H1 (cell line): ENCODE data around the gene MCF2L. TPM values are rescaled to one million over a fixed set of nuclear protein-coding genes. Genes with fewer than 3 reads are reported as not detected.

Experiments used
- CTCF ChIA-PET: fragments of 300-600 bp; sonication (Branson Sonifier 250); formaldehyde crosslinking; loops from one replicate; lab custom pipeline; 2021; ENCODE audit not compliant: partially characterized antibody; lab: Charles Lee
- POLR2A ChIA-PET: fragments of 300-600 bp; sonication (Branson Sonifier 250); formaldehyde crosslinking; loops from one replicate; lab custom pipeline; 2021; ENCODE audit warnings: inconsistent platforms; ENCODE audit not compliant: partially characterized antibody; lab: Charles Lee
- DNase-seq, 2 experiments: peaks; one replicate each; pipeline versions ENCODE4 v3.0.0 to v3.0.0-alpha.2; 2010 to 2022; ENCODE audit warnings: low spot score in 2 of 2, low read depth in 1 of 2, mixed read lengths in 1 of 2
- FAIRE-seq: peaks from 2 replicates; lab custom pipeline; 2011; peaks lifted over from hg19 to GRCh38; lab: Jason Lieb, UNC
- H2AFZ ChIP-seq: 2 replicates; pipeline ENCODE4 v1.8.1; 2012; ENCODE audit warnings: low read length, inconsistent platforms
- H2AK5ac ChIP-seq: 2 replicates; pipeline ENCODE4 v1.6.1; 2013; ENCODE audit warnings: low read depth, low read length
- H2BK120ac ChIP-seq: replicated peaks from 2 replicates; pipeline ENCODE3; 2013; ENCODE audit warnings: low read depth, low read length, inconsistent platforms
- H2BK12ac ChIP-seq: 2 replicates; pipeline ENCODE4 v1.6.1; 2013; ENCODE audit warnings: low read depth, low read length
- H2BK15ac ChIP-seq: 2 replicates; pipeline ENCODE4 v1.6.1; 2013; ENCODE audit warnings: low read length
- H2BK20ac ChIP-seq: 2 replicates; pipeline ENCODE4 v1.6.1; 2013; ENCODE audit warnings: low read length
- H2BK5ac ChIP-seq: 2 replicates; pipeline ENCODE4 v1.6.1; 2013; ENCODE audit warnings: low read depth, low read length
- H3K14ac ChIP-seq: 2 replicates; pipeline ENCODE4 v1.6.1; 2013; ENCODE audit warnings: inconsistent platforms; ENCODE audit not compliant: insufficient read length
- H3K18ac ChIP-seq: 2 replicates; pipeline ENCODE4 v1.6.1; 2013; ENCODE audit warnings: low read length; ENCODE audit errors: extremely low read depth
- H3K23ac ChIP-seq: 2 replicates; pipeline ENCODE4 v1.6.1; 2013; ENCODE audit warnings: inconsistent platforms; ENCODE audit not compliant: insufficient read length
- H3K23me2 ChIP-seq: 2 replicates; pipeline ENCODE4 v1.6.1; 2013; ENCODE audit warnings: low read depth, low read length
- H3K27ac ChIP-seq: 2 replicates; pipeline ENCODE4 v1.6.1; 2011; ENCODE audit warnings: low read depth, low read length, inconsistent platforms
- H3K27me3 ChIP-seq, 4 experiments: replicated peaks in 1 of 4; 1 replicate in 1 of 4; 2 replicates in 3 of 4; pipeline versions ENCODE4 v1.6.1 to v1.8.1; 2011 to 2013; ENCODE audit warnings: low read length in 3 of 4, mild to moderate bottlenecking in 3 of 4, inconsistent platforms in 2 of 4, mixed read lengths in 2 of 4, moderate library complexity in 1 of 4; ENCODE audit not compliant: control insufficient read depth in 3 of 4, insufficient read depth in 3 of 4; ENCODE audit errors: extremely low read depth in 1 of 4
- H3K36me3 ChIP-seq, 4 experiments: 2 replicates each; pipeline versions ENCODE4 v1.6.1 to v1.8.1; 2011 to 2013; ENCODE audit warnings: mild to moderate bottlenecking in 4 of 4, low read length in 3 of 4, moderate library complexity in 2 of 4, control low read depth in 1 of 4, inconsistent platforms in 1 of 4; ENCODE audit not compliant: insufficient read depth in 4 of 4, control insufficient read depth in 2 of 4
- H3K4ac ChIP-seq: replicated peaks from 2 replicates; pipeline ENCODE3; 2013; ENCODE audit warnings: low read length, low read depth, mixed read lengths, inconsistent platforms; ENCODE audit not compliant: insufficient read length
- H3K4me1 ChIP-seq, 4 experiments: replicated peaks in 1 of 4; 1 replicate in 1 of 4; 2 replicates in 3 of 4; pipeline versions ENCODE4 v1.6.1 to v1.8.1; 2011 to 2013; ENCODE audit warnings: low read length in 3 of 4, inconsistent platforms in 2 of 4, mixed read lengths in 1 of 4; ENCODE audit not compliant: insufficient read depth in 4 of 4, control insufficient read depth in 3 of 4
- H3K4me2 ChIP-seq, 2 experiments: 2 replicates each; pipeline versions ENCODE4 v1.6.1 to v1.8.1; 2011 to 2013; ENCODE audit warnings: low read depth in 2 of 2, low read length in 2 of 2, control low read depth in 1 of 2, inconsistent platforms in 1 of 2, mild to moderate bottlenecking in 1 of 2; ENCODE audit not compliant: insufficient read depth in 1 of 2
- H3K4me3 ChIP-seq, 4 experiments: fragments of 200-600, 300-600 bp in 1 of 4; sonication (generic), shearing (Covaris generic), sonication (Bioruptor Twin) in 1 of 4; 2 replicates each; pipeline versions ENCODE4 v1.5.1 to v1.8.1; 2011 to 2016; ENCODE audit warnings: low read length in 4 of 4, low read depth in 3 of 4, control low read depth in 2 of 4, inconsistent platforms in 2 of 4, mild to moderate bottlenecking in 2 of 4, mixed read lengths in 1 of 4, moderate library complexity in 1 of 4; ENCODE audit not compliant: insufficient read depth in 2 of 4; ENCODE audit errors: extremely low read depth in 1 of 4
- H3K56ac ChIP-seq: replicated peaks from 2 replicates; pipeline ENCODE3; 2013; ENCODE audit warnings: low read depth, mild to moderate bottlenecking, mixed read lengths, low read length, inconsistent platforms; ENCODE audit not compliant: insufficient read length
- H3K79me1 ChIP-seq: 2 replicates; pipeline ENCODE4 v1.6.1; 2013; ENCODE audit warnings: low read depth, low read length, control low read depth
- H3K79me2 ChIP-seq, 2 experiments: 2 replicates each; pipeline versions ENCODE4 v1.6.1 to v1.8.1; 2012 to 2013; ENCODE audit warnings: low read length in 2 of 2, mild to moderate bottlenecking in 2 of 2, inconsistent platforms in 1 of 2; ENCODE audit not compliant: insufficient read depth in 2 of 2, control insufficient read depth in 1 of 2
- H3K9ac ChIP-seq, 4 experiments: replicated peaks in 1 of 4; 1 replicate in 1 of 4; 2 replicates in 3 of 4; pipeline versions ENCODE4 v1.6.1 to v1.8.1; 2011 to 2013; ENCODE audit warnings: low read depth in 3 of 4, low read length in 3 of 4, control low read depth in 2 of 4, mild to moderate bottlenecking in 2 of 4, moderate library complexity in 2 of 4, inconsistent platforms in 1 of 4; ENCODE audit errors: extremely low read depth in 1 of 4
- H3K9me3 ChIP-seq, 2 experiments: 2 replicates each; pipeline versions ENCODE4 v1.6.1 to v1.8.1; 2012 to 2013; ENCODE audit warnings: mild to moderate bottlenecking in 2 of 2, moderate library complexity in 2 of 2, control low read depth in 1 of 2, inconsistent platforms in 1 of 2, low read depth in 1 of 2, low read length in 1 of 2, mixed read lengths in 1 of 2; ENCODE audit not compliant: insufficient read depth in 2 of 2
- H4K20me1 ChIP-seq, 2 experiments: replicated peaks in 1 of 2; 2 replicates each; pipeline versions ENCODE3 to v1.8.1; 2011 to 2013; ENCODE audit warnings: inconsistent platforms in 2 of 2, low read length in 2 of 2, mild to moderate bottlenecking in 1 of 2; ENCODE audit not compliant: insufficient read depth in 2 of 2, control insufficient read depth in 1 of 2
- H4K5ac ChIP-seq: 2 replicates; pipeline ENCODE4 v1.6.1; 2013; ENCODE audit warnings: low read length, low read depth, mixed read lengths, inconsistent platforms; ENCODE audit not compliant: insufficient read length
- H4K8ac ChIP-seq: 2 replicates; pipeline ENCODE4 v1.8.0; 2013; ENCODE audit warnings: mild to moderate bottlenecking, moderate library complexity, low read length, inconsistent platforms; ENCODE audit not compliant: insufficient read depth; ENCODE audit errors: extremely low read depth
- H4K91ac ChIP-seq: replicated peaks from 2 replicates; pipeline ENCODE3; 2013; ENCODE audit warnings: low read length, mixed read lengths, inconsistent platforms; ENCODE audit not compliant: insufficient read length
- CBX5 ChIP-seq: fragments of 300-800, 300-1000 bp; sonication (generic); IDR thresholded peaks from 2 replicates; pipeline ENCODE4 v1.7.1; 2016; ENCODE audit warnings: antibody characterized with exemption, low read length, low read depth
- CBX8 ChIP-seq: fragments of 300-800, 300-1000 bp; sonication (generic); IDR thresholded peaks from 2 replicates; pipeline ENCODE4 v1.7.1; 2016; ENCODE audit warnings: low read depth, low read length, borderline replicate concordance
- CTCF ChIP-seq, 3 experiments: IDR thresholded peaks; 1 replicate in 2 of 3; 2 replicates in 1 of 3; pipeline versions ENCODE4 v1.5.1 to v1.6.1; 2011; ENCODE audit warnings: low read length in 3 of 3, mild to moderate bottlenecking in 3 of 3, inconsistent platforms in 2 of 3, low read depth in 1 of 3, moderate library complexity in 1 of 3; ENCODE audit not compliant: insufficient read depth in 1 of 3; ENCODE audit errors: control extremely low read depth in 1 of 3
- JUN ChIP-seq: IDR thresholded peaks from 2 replicates; pipeline ENCODE4 v1.6.1; 2011; ENCODE audit warnings: low read depth, mild to moderate bottlenecking, improper control_type of control experiment, low read length
- KDM1A ChIP-seq: fragments of 200-600, 300-600 bp; sonication (generic); IDR thresholded peaks from 2 replicates; pipeline ENCODE4 v1.7.1; 2016; ENCODE audit warnings: mild to moderate bottlenecking, low read length, borderline replicate concordance
- PHF8 ChIP-seq: fragments of 200-600 bp; sonication (generic); conservative IDR thresholded peaks from 2 replicates; pipeline ENCODE4 v1.7.1; 2012; ENCODE audit warnings: low read depth, mild to moderate bottlenecking, inconsistent platforms, low read length, moderate library complexity
- RXRA ChIP-seq: IDR thresholded peaks from 2 replicates; pipeline ENCODE4 v1.6.1; 2011; ENCODE audit warnings: low read depth, mild to moderate bottlenecking, low read length, moderate library complexity; ENCODE audit not compliant: insufficient read depth
- SAP30 ChIP-seq: fragments of 300-600 bp; sonication (generic); IDR thresholded peaks from 2 replicates; pipeline ENCODE4 v1.7.1; 2012; ENCODE audit warnings: low read length, moderate library complexity, mild to moderate bottlenecking, inconsistent platforms; ENCODE audit not compliant: insufficient read depth, insufficient replicate concordance
- SIRT6 ChIP-seq: IDR thresholded peaks from one replicate; pipeline ENCODE4 v1.7.1; 2012; ENCODE audit warnings: low read length, inconsistent platforms
- SP1 ChIP-seq: IDR thresholded peaks from 2 replicates; pipeline ENCODE4 v1.6.1; 2011; ENCODE audit warnings: low read depth, low read length
- WGBS, 2 experiments: shearing (Covaris generic) in 1 of 2; methylation state at CpG; one replicate each; pipeline versions ENCODE4 v1.1.6 to v1.1.7; 2013 to 2015; ENCODE audit warnings: low lambda C conversion rate in 2 of 2, mixed read lengths in 2 of 2, inconsistent platforms in 1 of 2, low coverage in 1 of 2, missing lambda C conversion rate in 1 of 2; ENCODE audit not compliant: insufficient replicate concordance in 2 of 2, insufficient coverage in 1 of 2, insufficient read length in 1 of 2; ENCODE audit errors: extremely low coverage in 1 of 2, missing lambda C conversion rate in 1 of 2; 5-methylcytosine and 5-hydroxymethylcytosine counted together
- polyA plus RNA-seq, 7 experiments: library from polyadenylated mRNA; depleted of rRNA in 3 of 7; stranded (reverse) in 5 of 7; unstranded in 2 of 7; fragments of >200 nt in 5 of 7; fragments of 200-250 nt in 2 of 7; gene quantifications; 1 replicate in 5 of 7; 2 replicates in 1 of 7; 4 replicates in 1 of 7; pipeline versions ENCODE4 v1.2.1 to v1.2.3, GENCODE V29; 2011 to 2013; ENCODE audit warnings: missing spikeins in 2 of 7, mixed read lengths in 2 of 7
- total RNA-seq: library from RNA; stranded (reverse); fragmentation: NEBNext Ultra II Directional; extraction: Animal tissue kit (Norgen Biotek cat#: 25700); gene quantifications from 2 replicates; pipeline ENCODE4 v1.2.1, GENCODE V29; 2021

The MCF2L gene
- total and polyA plus RNA-seq, 2 of the 8 experiments (the other 6 are each of a cell fraction or from before 2014, with no cell fraction given): 10.1 to 24.4 TPM

GRCh38 chr13:113145911-113146598 is 177.0 kb downstream of the MCF2L start:
- no peaks in the 10 kb centered on the region for H3K36me3 ChIP-seq
- no peaks in the 10 kb centered on the region for H3K9me3 ChIP-seq
- no peak overlapping the region for H2BK15ac ChIP-seq
- no peak overlapping the region for H4K8ac ChIP-seq
- H2AFZ ChIP-seq: no peak overlapping the region
- H3K56ac ChIP-seq: no peak overlapping the region
- no peak overlapping the region for H3K18ac ChIP-seq
- ChIA-PET POLR2A (interaction anchor here (0.6 to 0.8 kb wide), 2 partner anchors 18 to 75 kb away, joined by 3 read pairs; no protein-coding TSS in a partner anchor), CTCF (interaction anchor here (0.6 to 2.9 kb wide), 6 partner anchors 14 to 124 kb away, joined by 3 to 9 read pairs (median 4); no protein-coding TSS in a partner anchor)
- DNase-seq: no peak
- no peak overlapping the region for H4K5ac ChIP-seq
- H2AK5ac ChIP-seq: no peak overlapping the region
- no peak overlapping the region for H2BK20ac ChIP-seq
- H3K4ac ChIP-seq: no peak overlapping the region
- no peak overlapping the region for H2BK5ac ChIP-seq
- no peaks in the 10 kb centered on the region for H4K20me1 ChIP-seq
- no peak overlapping the region for H3K27ac ChIP-seq
- no peaks in the 10 kb centered on the region for H3K23me2 ChIP-seq
- H3K9ac ChIP-seq: no peak overlapping the region
- H3K79me1 ChIP-seq: no peaks in the 10 kb centered on the region
- WGBS, 2 experiments: 88% methylated on average over 15 of the region's 15 CpGs; no CpG with 5 or more reads in 1 of the 2 experiments
- no peaks in the 10 kb centered on the region for H3K79me2 ChIP-seq
- no peak overlapping the region for H3K14ac ChIP-seq
- no peak overlapping the region for H2BK120ac ChIP-seq
- H4K91ac ChIP-seq: no peak overlapping the region
- H3K4me2 ChIP-seq: no peak overlapping the region
- no peak for FAIRE-seq
- no peak overlapping the region for H3K23ac ChIP-seq
- no peak overlapping the region for H3K4me3 ChIP-seq
- no peak overlapping the region for H2BK12ac ChIP-seq
- no peaks in the 10 kb centered on the region; a peak in 1 of 7 replicates for H3K27me3 ChIP-seq
- no peaks in the 10 kb centered on the region; a peak in 1 of 7 replicates for H3K4me1 ChIP-seq
- TF ChIP-seq SAP30: no peak
- TF ChIP-seq CBX5: no peak
- no peak for TF ChIP-seq CTCF (IDR thresholded peaks at IDR 0.05; ENCODE audit: control extremely low read depth in 1 of 3, insufficient read depth in 1 of 3, low read depth in 1 of 3, low read length in 3 of 3)
- TF ChIP-seq PHF8: no peak
- no peak for TF ChIP-seq RXRA
- TF ChIP-seq SIRT6: no peak
- TF ChIP-seq KDM1A: no peak
- no peak for TF ChIP-seq JUN
- no peak for TF ChIP-seq CBX8
- no peak for TF ChIP-seq SP1
